Endothelial cell of umbilical vein (primary cell): Measurements from ENCODE around the gene ADCY3.

Experiments
- CTCF ChIP-seq, 2 donors: IDR thresholded peaks; 1 replicate in 1 of 2; 2 replicates in 1 of 2; pipeline ENCODE4 v1.5.1; 2011; ENCODE audit warnings: low read length in 2 of 2, mild to moderate bottlenecking in 2 of 2, moderate library complexity in 2 of 2, control low read depth in 1 of 2, inconsistent platforms in 1 of 2, low read depth in 1 of 2; ENCODE audit not compliant: insufficient read depth in 1 of 2; ENCODE audit errors: extremely low read depth in 1 of 2
- POLR2A ChIP-seq: IDR thresholded peaks from 2 replicates; pipeline ENCODE4 v1.6.1; 2012; ENCODE audit warnings: low read depth, mild to moderate bottlenecking, control low read depth, low read length
- TF ChIP-seq, protein P1 (sequence below): IDR thresholded peaks from 2 replicates; pipeline ENCODE4 v1.6.1; 2011; ENCODE audit not compliant: insufficient read depth, insufficient read length

DNA sequence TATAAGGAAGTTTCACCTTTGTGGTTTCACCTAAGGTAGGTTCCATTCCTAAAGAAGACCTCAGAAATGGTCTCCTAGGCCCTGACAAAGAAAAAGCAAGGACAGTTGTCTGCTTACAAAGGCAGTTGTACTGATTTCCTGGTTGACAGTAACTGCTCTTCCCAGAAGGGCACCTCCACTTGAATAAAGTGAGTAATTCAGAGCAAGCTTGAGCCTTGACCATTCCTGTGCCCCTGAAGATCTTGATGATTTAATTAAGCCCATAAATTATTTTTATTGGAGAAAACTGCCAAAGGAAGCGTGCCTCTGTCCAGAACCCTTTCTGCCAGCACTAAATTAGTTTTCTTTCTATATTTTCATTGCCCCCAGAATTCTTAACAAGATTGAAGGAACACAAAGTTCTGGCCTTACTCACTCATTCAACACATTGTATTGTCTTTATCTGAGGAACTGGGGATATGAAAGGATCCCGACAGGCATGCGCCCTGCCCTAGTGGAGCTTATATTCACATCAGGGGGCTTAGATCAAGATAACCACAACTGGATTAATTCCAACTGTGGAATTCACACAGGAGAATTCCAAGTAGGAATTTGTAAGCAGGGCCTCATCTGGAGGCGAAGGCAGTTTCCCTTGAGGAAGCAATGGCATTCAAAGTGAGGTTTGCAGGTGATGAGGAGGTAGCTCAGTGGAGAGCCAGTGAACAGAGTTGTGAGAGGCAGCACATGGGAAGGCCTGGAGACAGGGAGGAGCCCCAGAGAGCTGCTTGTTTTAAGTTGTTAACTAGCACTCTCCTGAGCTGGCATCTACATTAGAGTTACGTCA lies 148.1 kb downstream of the ADCY3 start:
- TF ChIP-seq POLR2A (no peak), CTCF (IDR thresholded peaks at IDR 0.05; ENCODE audit: extremely low read depth in 1 of 2, insufficient read depth in 1 of 2, low read depth in 1 of 2, low read length in 2 of 2) (no peak)
- TF ChIP-seq, protein P1, sequence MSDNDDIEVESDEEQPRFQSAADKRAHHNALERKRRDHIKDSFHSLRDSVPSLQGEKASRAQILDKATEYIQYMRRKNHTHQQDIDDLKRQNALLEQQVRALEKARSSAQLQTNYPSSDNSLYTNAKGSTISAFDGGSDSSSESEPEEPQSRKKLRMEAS: no peak
